ENCODE data around the gene C1QTNF9B.

C1QTNF9B gene

DNA sequence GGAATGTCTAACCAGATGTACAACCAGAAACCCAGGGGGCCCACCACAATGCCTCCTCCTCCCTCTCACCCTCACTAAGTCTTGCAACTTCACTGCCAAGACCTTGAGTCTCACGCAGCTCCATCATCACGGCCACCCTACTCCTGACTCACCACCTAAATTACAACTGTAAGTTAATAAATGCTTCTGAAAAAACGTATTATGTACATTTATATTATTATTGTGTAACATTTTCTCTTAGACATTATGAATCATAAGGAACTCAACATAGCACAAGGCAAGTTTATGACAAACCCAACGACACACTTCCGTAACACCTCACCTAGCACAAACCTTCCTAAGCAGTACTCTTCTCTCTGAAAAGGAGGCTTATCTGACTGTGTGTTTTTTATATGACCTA lies 28.8 kb downstream of the C1QTNF9B start:
- Histone ChIP-seq H3K9ac (ENCODE audit: low read depth, low read length) (no peak overlapping the region), H3K4me2 (ENCODE audit: low read length) (peak overlapping the region; percentile 15), H3K4me3 (ENCODE audit: low read length) (no peak overlapping the region), H3K4me1 (ENCODE audit: control insufficient read depth, insufficient read depth, low read length) (peaks cover 42% of the 10 kb centered on the region), H3K27me3 (ENCODE audit: control insufficient read depth, insufficient read depth, low read length) (no peaks in the 10 kb centered on the region), H3K36me3 (ENCODE audit: insufficient read depth, low read length) (no peaks in the 10 kb centered on the region), H3K9me3 (replicated peaks; ENCODE audit: low read length) (no peaks in the 10 kb centered on the region)

DNA sequence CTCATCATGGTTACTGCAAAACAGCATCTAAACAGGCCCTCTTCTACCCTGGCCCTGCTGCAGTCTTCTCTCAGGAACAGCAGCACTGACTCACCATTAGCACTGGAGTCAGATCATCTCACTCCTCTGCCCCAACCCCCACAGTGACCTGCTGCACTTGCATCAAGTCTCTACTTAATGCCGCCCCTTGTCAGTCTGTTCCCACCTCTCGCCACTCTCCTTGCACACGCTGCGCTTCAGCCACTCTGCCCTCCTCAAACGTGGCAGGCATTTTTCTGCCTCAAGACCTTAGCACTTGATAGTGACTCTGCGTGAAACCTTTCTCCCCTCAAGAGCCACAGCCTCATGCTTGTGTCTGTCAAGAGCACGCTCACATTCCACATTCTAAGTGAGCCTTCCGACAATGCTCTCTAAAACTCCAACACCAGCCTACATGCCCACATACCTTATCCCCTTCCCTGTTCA lies 30.2 kb downstream of the C1QTNF9B start:
- no peak overlapping the region for H3K9ac ChIP-seq (ENCODE audit: low read depth, low read length)
- no peaks in the 10 kb centered on the region for H3K9me3 ChIP-seq (replicated peaks; ENCODE audit: low read length)
- H3K36me3 ChIP-seq (ENCODE audit: insufficient read depth, low read length) = no peaks in the 10 kb centered on the region
- H3K4me2 ChIP-seq (ENCODE audit: low read length) = no peak overlapping the region
- H3K27me3 ChIP-seq (ENCODE audit: control insufficient read depth, insufficient read depth, low read length) = no peaks in the 10 kb centered on the region
- H3K4me1 ChIP-seq (ENCODE audit: control insufficient read depth, insufficient read depth, low read length) = peaks cover 42% of the 10 kb centered on the region
- H3K4me3 ChIP-seq (ENCODE audit: low read length) = no peak overlapping the region

DNA sequence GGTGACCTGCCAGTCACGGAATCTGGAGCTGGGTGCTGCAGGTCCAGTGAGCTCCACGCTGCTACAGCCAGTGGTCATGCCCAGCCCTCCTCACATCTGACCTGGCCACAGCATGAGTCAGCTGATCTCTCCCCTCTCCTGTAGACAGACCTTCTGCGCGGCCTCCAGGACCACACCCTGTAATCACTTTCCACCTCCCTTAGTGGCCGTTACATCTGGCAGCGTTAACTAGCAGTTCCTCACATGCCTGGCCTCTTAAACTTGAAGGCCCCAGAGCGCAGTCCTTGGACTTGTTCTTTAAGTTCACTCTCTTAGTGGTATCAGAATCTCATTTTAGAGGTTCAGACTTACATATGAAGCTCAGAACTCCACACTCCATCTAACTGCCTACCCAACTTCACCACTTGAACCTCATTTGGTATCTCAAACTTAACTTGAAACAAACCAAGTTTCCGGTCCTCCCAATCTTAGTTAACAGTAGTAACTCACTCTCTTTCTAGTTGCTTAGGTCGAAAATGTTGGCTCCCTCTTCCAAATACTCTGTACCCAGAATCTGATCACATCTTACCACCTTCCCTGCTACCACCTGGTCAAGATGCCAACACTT lies 30.8 kb downstream of the C1QTNF9B start:
- no peak overlapping the region for H3K9ac ChIP-seq (ENCODE audit: low read depth, low read length)
- no peak overlapping the region for H3K4me2 ChIP-seq (ENCODE audit: low read length)
- no peak overlapping the region for H3K4me3 ChIP-seq (ENCODE audit: low read length)
- peaks cover 42% of the 10 kb centered on the region for H3K4me1 ChIP-seq (ENCODE audit: control insufficient read depth, insufficient read depth, low read length)
- H3K9me3 ChIP-seq (replicated peaks; ENCODE audit: low read length) = no peaks in the 10 kb centered on the region
- H3K36me3 ChIP-seq (ENCODE audit: insufficient read depth, low read length) = peaks cover under 1% of the 10 kb centered on the region
- H3K27me3 ChIP-seq (ENCODE audit: control insufficient read depth, insufficient read depth, low read length) = no peaks in the 10 kb centered on the region

DNA sequence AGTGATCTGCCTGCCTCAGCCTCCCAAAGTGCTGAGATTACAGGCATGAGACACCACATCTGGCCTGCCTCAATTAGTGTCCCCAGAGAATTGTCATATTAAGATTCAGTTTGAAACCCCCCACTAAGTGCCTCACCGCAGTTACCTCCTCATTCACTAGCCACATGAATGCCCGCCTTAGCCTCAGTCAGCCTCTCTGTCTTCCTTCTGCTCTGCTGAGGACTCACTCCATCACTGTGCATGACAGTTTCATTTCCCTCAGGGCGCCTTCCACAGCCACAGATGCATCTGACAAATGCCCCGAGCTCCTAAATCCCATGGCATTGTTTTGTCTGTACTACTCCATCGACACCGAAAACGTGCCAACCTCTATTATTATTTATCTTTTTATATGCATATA lies 31.4 kb downstream of the C1QTNF9B start:
- no peak overlapping the region for H3K9ac ChIP-seq (ENCODE audit: low read depth, low read length)
- H3K4me2 ChIP-seq (ENCODE audit: low read length) = no peak overlapping the region
- no peaks in the 10 kb centered on the region for H3K27me3 ChIP-seq (ENCODE audit: control insufficient read depth, insufficient read depth, low read length)
- peaks cover 36% of the 10 kb centered on the region for H3K4me1 ChIP-seq (ENCODE audit: control insufficient read depth, insufficient read depth, low read length)
- H3K4me3 ChIP-seq (ENCODE audit: low read length) = no peak overlapping the region
- H3K9me3 ChIP-seq (replicated peaks; ENCODE audit: low read length) = no peaks in the 10 kb centered on the region
- peaks cover 5% of the 10 kb centered on the region for H3K36me3 ChIP-seq (ENCODE audit: insufficient read depth, low read length)

DNA sequence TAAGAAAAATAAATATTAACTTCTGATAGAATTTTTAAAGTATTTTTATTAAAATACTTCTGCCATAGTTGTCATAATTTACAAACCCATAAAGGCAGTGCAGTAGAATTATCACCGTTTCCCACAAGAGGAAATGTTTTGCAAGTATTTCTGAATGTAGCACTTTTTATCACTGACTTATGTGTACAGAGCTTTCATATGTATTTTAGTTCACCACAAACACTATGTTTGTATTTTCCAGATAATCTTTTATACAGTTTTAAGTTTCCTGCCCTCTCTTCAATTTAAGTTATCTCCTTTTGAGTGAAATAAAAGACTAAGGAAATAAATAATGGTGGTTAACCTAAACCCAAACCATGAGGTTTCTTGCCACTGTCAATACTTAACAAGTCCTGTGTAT lies 32.3 kb downstream of the C1QTNF9B start:
- H3K4me3 ChIP-seq (ENCODE audit: low read length) = no peak overlapping the region
- no peaks in the 10 kb centered on the region for H3K27me3 ChIP-seq (ENCODE audit: control insufficient read depth, insufficient read depth, low read length)
- no peak overlapping the region for H3K9ac ChIP-seq (ENCODE audit: low read depth, low read length)
- H3K4me1 ChIP-seq (ENCODE audit: control insufficient read depth, insufficient read depth, low read length) = peaks cover 30% of the 10 kb centered on the region
- H3K36me3 ChIP-seq (ENCODE audit: insufficient read depth, low read length) = peaks cover 5% of the 10 kb centered on the region
- H3K9me3 ChIP-seq (replicated peaks; ENCODE audit: low read length) = no peaks in the 10 kb centered on the region
- no peak overlapping the region for H3K4me2 ChIP-seq (ENCODE audit: low read length)

DNA sequence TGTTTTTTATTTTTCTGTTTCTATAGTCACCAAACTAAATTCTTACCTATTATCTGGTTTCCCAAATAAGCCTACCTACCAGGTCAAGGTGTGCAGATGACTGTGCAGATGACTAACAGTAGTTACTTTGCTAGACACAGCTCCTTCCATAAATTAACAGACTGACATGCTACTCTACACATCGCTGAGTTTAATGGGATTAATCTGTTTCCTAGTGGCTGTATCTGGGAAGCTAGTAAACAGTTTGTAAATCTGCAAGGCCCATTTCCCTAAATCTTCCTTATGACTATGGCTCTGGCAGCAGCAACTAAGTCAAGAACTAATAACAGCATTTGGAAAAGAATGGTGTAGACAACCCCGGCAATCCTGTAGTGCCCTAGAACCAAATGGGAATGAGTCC lies 36.0 kb downstream of the C1QTNF9B start:
- Histone ChIP-seq H3K9ac (ENCODE audit: low read depth, low read length) (no peak overlapping the region), H3K27me3 (ENCODE audit: control insufficient read depth, insufficient read depth, low read length) (no peaks in the 10 kb centered on the region), H3K36me3 (ENCODE audit: insufficient read depth, low read length) (peaks cover 5% of the 10 kb centered on the region), H3K4me2 (ENCODE audit: low read length) (no peak overlapping the region), H3K9me3 (replicated peaks; ENCODE audit: low read length) (no peaks in the 10 kb centered on the region), H3K4me3 (ENCODE audit: low read length) (no peak overlapping the region), H3K4me1 (ENCODE audit: control insufficient read depth, insufficient read depth, low read length) (peaks cover 20% of the 10 kb centered on the region)

DNA sequence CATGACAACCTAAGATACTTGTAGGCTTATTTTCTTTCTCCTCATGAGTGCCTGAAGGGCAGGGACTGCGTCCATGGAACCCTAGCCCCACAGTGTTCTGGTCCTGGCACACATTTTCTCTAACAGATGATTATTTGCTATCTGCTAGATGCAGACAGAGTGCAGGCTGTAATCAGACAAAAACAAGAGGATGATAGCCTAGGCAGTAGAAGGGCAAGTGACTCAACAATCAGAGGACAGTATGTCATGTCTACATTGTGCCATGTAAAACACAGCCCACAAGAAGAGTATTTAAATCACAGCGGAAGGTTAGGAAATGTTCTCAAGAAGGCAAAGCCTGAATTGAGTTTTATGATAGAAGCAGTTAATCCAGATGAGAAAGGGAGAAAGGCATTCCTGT lies 37.4 kb downstream of the C1QTNF9B start:
- no peak overlapping the region for H3K4me2 ChIP-seq (ENCODE audit: low read length)
- H3K9ac ChIP-seq (ENCODE audit: low read depth, low read length) = no peak overlapping the region
- H3K9me3 ChIP-seq (replicated peaks; ENCODE audit: low read length) = no peaks in the 10 kb centered on the region
- peaks cover 18% of the 10 kb centered on the region for H3K4me1 ChIP-seq (ENCODE audit: control insufficient read depth, insufficient read depth, low read length)
- no peak overlapping the region for H3K4me3 ChIP-seq (ENCODE audit: low read length)
- H3K36me3 ChIP-seq (ENCODE audit: insufficient read depth, low read length) = peaks cover 5% of the 10 kb centered on the region
- no peaks in the 10 kb centered on the region for H3K27me3 ChIP-seq (ENCODE audit: control insufficient read depth, insufficient read depth, low read length)

DNA sequence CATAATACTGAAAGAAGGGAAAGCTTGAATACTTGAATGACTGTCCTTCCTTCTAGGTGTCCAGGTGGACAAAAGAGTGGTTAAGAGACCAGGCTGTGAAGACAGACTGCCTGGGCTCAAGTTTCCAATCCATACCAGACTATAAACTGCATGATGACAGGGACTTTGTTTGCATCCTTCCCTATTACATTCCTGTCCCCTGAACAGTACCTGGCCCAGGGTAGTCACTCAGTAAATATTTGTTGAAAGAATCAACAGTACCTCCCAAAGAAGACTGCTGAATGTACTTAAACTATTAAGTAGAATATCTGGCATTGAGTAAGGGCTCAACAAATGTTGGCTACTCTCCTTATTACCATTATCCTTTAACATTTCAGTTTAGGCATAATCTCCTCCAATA lies 37.8 kb downstream of the C1QTNF9B start:
- Histone ChIP-seq H3K36me3 (ENCODE audit: insufficient read depth, low read length) (peaks cover 5% of the 10 kb centered on the region), H3K27me3 (ENCODE audit: control insufficient read depth, insufficient read depth, low read length) (no peaks in the 10 kb centered on the region), H3K9me3 (replicated peaks; ENCODE audit: low read length) (no peaks in the 10 kb centered on the region), H3K4me1 (ENCODE audit: control insufficient read depth, insufficient read depth, low read length) (peaks cover 18% of the 10 kb centered on the region), H3K4me3 (ENCODE audit: low read length) (no peak overlapping the region), H3K9ac (ENCODE audit: low read depth, low read length) (no peak overlapping the region), H3K4me2 (ENCODE audit: low read length) (no peak overlapping the region)

DNA sequence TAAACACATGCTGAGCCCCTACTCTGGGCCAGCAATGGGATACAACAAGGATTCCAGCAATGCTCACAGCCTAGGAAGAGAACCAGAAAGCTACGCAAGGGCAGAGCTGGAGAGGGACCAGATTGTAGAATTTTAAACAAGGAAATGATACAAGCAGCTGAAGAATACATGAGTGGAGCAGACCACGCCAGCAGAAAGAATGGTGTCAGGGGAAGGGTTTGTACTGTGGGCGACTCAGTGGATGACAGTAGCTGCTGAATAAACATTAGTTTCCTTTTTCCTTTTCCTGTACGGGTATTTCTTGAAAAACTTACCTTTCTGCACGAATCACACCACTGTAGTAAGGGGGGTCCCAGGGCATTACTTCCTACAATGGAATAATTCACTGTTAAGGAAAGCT lies 38.8 kb downstream of the C1QTNF9B start:
- Histone ChIP-seq H3K9ac (ENCODE audit: low read depth, low read length) (no peak overlapping the region), H3K4me1 (ENCODE audit: control insufficient read depth, insufficient read depth, low read length) (peaks cover 18% of the 10 kb centered on the region), H3K4me3 (ENCODE audit: low read length) (no peak overlapping the region)

DNA sequence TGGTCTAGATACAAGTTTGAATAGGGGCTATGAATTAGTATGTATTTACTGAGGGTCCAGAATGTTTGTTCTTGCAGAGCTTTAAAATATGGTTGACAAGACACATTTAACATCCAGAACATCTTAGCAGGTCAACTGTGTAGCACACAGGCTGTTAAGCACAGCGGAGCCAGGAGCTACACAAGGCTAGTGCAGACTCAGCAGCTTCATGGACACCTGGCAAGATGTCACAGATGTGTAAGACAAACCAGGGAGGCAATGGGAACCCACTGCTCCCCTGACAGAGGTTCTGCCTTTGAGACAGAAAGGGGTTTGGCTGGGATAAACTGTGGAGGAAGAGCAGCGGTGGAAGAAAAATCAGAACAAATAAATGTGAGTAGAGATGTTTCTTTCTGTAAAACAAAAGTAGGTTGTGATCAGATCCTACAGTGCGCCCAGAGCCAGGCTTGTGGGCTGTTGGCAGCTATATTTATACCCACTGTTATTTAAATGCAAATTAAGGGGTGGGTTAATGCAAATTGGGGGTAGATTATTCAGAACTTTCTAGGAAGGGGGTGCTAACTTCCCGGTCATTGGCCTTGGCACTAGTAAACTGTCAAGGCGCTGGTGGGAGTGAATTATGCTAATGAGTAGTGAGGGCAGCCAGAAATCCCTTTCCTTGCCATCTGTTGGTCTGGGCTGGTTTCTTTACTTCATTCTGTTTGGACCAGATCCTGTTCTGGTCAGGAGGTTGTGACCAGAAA lies 41.1 kb downstream of the C1QTNF9B start:
- no peaks in the 10 kb centered on the region for H3K9me3 ChIP-seq (replicated peaks; ENCODE audit: low read length)
- no peak overlapping the region for H3K9ac ChIP-seq (ENCODE audit: low read depth, low read length)
- H3K4me3 ChIP-seq (ENCODE audit: low read length) = no peak overlapping the region
- H3K4me1 ChIP-seq (ENCODE audit: control insufficient read depth, insufficient read depth, low read length) = peaks cover 18% of the 10 kb centered on the region
- no peak overlapping the region for H3K4me2 ChIP-seq (ENCODE audit: low read length)
- peaks cover 7% of the 10 kb centered on the region for H3K36me3 ChIP-seq (ENCODE audit: insufficient read depth, low read length)
- H3K27me3 ChIP-seq (ENCODE audit: control insufficient read depth, insufficient read depth, low read length) = no peaks in the 10 kb centered on the region

More for the DNA sequence above, 38.8 kb downstream of the C1QTNF9B start:
- Histone ChIP-seq H3K9me3 (replicated peaks; ENCODE audit: low read length) (no peaks in the 10 kb centered on the region), H3K27me3 (ENCODE audit: control insufficient read depth, insufficient read depth, low read length) (no peaks in the 10 kb centered on the region), H3K4me2 (ENCODE audit: low read length) (no peak overlapping the region), H3K36me3 (ENCODE audit: insufficient read depth, low read length) (peaks cover 5% of the 10 kb centered on the region)

DNA sequence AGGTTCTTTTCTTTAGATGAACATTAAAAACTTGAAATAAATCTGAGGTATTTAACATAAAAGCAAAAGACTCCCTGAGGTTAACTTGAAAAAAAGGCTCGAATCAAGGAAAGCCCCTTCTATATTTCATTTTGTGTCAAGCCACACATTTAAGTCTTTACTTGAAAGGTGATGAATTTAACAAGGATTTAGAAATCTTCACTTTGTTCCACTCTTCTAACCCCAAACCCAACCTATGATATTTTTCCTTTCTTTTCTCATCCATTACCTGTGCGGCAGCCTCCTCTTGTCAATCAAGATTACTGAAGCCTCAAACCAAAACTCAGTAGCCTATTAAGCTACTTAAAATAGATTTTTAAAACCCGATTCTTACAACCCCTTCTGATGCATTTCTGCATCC lies 41.9 kb downstream of the C1QTNF9B start:
- no peaks in the 10 kb centered on the region for H3K9me3 ChIP-seq (replicated peaks; ENCODE audit: low read length)
- H3K4me3 ChIP-seq (ENCODE audit: low read length) = no peak overlapping the region
- peaks cover 6% of the 10 kb centered on the region for H3K36me3 ChIP-seq (ENCODE audit: insufficient read depth, low read length)
- no peak overlapping the region for H3K4me2 ChIP-seq (ENCODE audit: low read length)
- no peaks in the 10 kb centered on the region for H3K27me3 ChIP-seq (ENCODE audit: control insufficient read depth, insufficient read depth, low read length)
- no peak overlapping the region for H3K9ac ChIP-seq (ENCODE audit: low read depth, low read length)
- peaks cover 18% of the 10 kb centered on the region for H3K4me1 ChIP-seq (ENCODE audit: control insufficient read depth, insufficient read depth, low read length)

DNA sequence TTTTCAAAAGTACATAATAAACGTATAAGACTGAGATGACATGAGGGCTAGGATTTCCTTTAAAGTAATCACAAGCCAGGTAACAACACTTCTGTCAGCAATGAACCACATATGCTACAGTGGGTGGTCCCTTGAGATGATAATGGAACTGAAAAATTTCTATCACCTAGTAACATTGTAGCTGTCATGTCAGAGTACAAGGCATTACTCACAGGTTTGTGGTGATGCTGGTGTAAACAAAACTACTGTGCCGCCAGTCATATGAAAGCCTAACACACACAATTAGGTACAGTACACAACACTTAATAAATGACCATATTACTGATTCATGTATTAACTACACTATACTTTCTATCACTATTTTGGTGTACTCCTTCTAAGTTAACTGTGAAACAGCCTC lies 45.0 kb downstream of the C1QTNF9B start:
- H3K4me1 ChIP-seq (ENCODE audit: control insufficient read depth, insufficient read depth, low read length) = no peaks in the 10 kb centered on the region
- no peak overlapping the region for H3K4me3 ChIP-seq (ENCODE audit: low read length)
- no peaks in the 10 kb centered on the region for H3K27me3 ChIP-seq (ENCODE audit: control insufficient read depth, insufficient read depth, low read length)
- H3K4me2 ChIP-seq (ENCODE audit: low read length) = no peak overlapping the region
- no peak overlapping the region for H3K9ac ChIP-seq (ENCODE audit: low read depth, low read length)
- peaks cover 6% of the 10 kb centered on the region for H3K36me3 ChIP-seq (ENCODE audit: insufficient read depth, low read length)
- no peaks in the 10 kb centered on the region for H3K9me3 ChIP-seq (replicated peaks; ENCODE audit: low read length)
